ENCODE data around the gene DNMT3A.

GRCh38 chr2:25336383-25336841 is 5.3 kb downstream of the DNMT3A start:
- TF ChIP-seq EZH2 (IDR thresholded peaks at IDR 0.05), result no peak
- TF ChIP-seq POLR2AphosphoS5 (IDR thresholded peaks at IDR 0.05; ENCODE audit: borderline replicate concordance, low read depth, low read length), result no peak
- no peak for TF ChIP-seq FOXP2 (optimal IDR thresholded peaks at IDR 0.05; ENCODE audit: control extremely low read depth, extremely low read length, insufficient read depth)
